Occipital lobe (tissue), 2 donors: ENCODE measurements around the gene ECHDC3. TPM values are rescaled to one million over a fixed set of nuclear protein-coding genes. Genes with fewer than 3 reads are reported as not detected.
"Not testable (repeated sequence)": the region's sequence is repeated elsewhere in the genome, so short reads cannot be mapped to it uniquely, and the experiment has no call there.

Source experiments
- DNase-seq: peaks from one replicate; lab custom pipeline; 2025; lab: John Stamatoyannopoulos, UW
- total RNA-seq: library from RNA; depleted of rRNA; stranded (reverse); fragments of >200 nt; gene quantifications from one replicate; pipeline ENCODE4 v1.2.3, GENCODE V29; 2014

The ECHDC3 gene
- total RNA-seq, 1 donor from 2014 or later = 5.6 TPM

- no peak for DNase-seq
Observed at GRCh38 chr10:11715815-11716494, 26.2 kb upstream of the ECHDC3 start.

DNA sequence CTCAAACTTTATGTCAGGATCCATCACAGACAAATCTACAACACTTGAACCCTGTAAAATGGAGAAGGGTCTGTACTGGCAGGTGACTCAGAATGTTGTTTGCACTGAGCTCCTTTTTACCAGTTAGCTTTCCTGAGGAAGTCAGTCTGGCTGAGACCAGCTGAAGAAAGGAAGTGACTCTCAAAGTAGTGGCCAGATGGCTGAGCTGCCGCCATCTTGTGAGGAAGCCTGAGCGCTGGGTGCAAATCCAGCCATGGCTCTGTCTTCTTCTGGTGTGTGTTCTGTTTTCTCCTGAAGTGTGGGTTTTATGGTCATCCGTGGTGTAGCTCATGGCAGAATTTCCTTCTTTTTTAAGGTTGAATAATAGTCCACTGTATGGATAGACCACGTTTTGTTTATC lies 25.5 kb upstream of the ECHDC3 start:
- DNase-seq = no peak

- no peak for DNase-seq
Observed at GRCh38 chr10:11719496-11720259, 22.5 kb upstream of the ECHDC3 start.

GRCh38 chr10:11720260-11720741 lies 21.9 kb upstream of the ECHDC3 start:
- peak; percentile 11 for DNase-seq

DNA sequence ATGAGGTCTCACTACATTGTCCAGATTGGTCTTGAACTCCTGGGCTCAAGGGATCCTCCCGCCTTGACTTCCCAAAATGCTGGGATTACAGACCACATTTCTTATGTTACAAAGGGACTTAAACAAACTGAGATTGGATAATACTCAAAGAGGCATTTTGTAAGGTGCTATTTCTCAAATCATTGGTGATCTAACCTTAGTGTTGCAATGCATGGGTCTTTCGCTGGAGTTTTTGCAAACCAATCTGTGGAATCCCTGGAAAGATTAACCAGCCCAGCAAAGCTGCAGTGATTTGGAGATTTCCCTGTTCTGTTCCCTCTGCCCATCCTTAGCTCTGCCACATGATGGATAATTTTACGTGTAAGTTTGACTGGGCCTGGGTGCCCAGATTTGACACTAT lies 20.4 kb upstream of the ECHDC3 start:
- DNase-seq = no peak

- DNase-seq = no peak
Observed at GRCh38 chr10:11723359-11723758, 18.8 kb upstream of the ECHDC3 start.

DNA sequence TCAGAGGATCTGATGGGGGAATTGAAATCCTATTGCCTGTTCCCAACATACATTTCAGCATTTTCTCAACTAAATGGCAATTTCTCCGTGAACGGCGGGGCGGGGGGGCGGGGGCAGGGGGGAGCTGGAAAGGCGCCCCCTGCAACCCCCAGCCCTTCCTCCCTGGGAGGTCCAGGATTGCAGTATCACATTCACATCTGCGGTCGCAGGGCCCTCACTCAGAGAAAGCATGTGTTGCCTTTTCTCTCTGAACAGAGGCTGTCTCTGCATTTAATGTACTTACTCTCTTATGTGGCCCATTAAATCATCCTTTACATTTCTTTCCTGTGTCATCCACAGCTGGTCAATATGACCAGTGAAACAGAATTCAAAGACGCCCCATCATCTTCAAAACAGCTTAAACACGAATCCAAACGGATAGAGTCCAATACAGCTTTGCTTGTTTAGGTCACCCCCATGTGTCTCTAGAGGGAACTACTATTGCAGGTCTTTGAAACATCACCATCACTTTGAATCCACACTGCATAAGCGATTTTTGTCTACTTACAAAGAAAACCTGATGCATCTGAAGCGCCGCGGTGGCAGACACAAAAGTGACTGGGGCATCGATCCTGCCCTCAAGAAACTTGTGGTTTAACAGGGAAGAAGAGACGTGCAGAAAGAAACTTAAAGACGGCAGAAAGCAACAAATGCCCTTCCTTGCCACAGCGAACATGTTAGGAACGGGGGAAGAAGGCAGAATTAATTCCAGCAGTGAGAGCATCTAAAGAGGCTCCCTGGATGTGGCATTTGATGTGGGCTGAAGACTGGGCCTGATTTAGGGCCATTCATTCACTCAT lies 17.0 kb upstream of the ECHDC3 start:
- no peak for DNase-seq

- no peak for DNase-seq
Observed at GRCh38 chr10:11725912-11726311, 16.3 kb upstream of the ECHDC3 start.

DNA sequence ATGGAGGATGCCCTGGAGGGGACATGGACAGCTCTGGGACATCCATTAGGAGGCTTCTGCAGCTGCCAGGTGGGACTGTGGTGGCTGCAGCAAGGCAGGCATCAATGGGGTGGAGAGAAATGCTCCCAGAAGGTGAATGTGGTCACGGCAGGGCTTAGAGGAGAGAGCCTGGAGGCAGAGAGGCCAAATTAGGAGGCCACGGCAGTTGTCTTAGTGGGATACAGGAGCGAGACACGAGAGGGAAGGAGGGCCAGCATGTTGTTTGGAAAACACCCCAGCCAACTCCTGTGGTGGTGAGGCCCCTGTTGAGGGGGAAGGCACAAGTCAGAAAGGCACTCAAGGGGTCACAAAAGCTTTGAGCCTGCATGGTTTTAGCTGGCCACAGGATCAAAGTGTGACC lies 14.6 kb upstream of the ECHDC3 start:
- no peak for DNase-seq

GRCh38 chr10:11728353-11728752 lies 13.8 kb upstream of the ECHDC3 start:
- no peak for DNase-seq

DNA sequence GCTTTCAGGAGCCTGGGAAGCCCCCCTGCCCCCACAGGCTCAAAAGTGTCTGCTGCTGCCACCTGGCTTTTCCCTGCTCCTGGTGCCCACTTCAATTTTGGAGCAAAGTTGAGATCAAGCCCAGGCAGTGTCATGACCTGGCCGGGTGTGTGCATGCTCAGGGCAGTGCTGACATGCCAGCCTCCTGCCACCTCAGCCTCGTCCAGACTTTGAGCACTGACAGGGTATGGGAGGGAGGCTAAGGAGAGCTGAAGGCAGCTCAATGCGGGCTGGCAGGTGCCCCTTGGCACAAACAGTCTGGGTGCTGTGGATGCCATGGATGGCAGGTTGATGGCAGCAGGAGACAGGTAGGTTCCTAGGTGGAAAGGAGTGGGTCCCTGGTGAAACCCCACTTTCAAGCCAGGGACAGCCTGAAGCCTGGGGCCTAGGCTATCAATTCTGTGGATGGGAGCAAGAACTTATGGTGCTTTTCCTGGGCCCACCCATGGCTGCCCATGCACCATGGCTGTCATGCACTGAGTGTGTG lies 12.3 kb upstream of the ECHDC3 start:
- no peak for DNase-seq

DNA sequence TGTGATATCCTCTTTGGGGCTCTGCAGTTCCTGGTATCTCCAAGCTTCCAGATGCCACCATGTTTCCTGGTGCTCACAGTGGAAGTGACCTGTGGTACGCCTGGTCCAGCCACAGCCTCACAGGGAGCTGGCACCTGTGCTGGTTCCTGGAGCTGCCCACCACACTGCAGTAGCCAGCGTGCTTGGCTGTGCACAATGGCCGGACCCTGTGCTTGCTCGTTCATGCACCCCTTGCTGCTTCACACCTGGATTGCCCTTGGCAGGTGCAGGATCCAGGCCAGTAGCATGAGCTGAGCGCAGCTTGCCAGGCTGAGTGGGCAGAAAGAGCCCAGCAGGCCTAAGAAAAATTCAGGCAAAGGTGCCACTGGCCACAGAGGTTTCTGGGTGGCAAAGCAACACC lies 11.4 kb upstream of the ECHDC3 start:
- no peak for DNase-seq

DNA sequence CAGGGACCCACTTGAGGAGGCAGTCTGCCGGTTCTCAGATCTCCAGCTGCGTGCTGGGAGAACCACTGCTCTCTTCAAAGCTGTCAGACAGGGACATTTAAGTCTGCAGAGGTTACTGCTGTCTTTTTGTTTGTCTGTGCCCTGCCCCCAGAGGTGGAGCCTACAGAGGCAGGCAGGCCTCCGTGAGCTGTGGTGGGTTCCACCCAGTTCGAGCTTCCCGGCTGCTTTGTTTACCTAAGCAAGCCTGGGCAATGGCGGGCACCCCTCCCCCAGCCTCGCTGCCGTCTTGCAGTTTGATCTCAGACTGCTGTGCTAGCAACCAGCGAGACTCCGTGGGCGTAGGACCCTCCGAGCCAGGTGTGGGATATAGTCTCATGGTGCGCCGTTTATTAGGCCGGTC lies 5.4 kb upstream of the ECHDC3 start:
- DNase-seq = not testable (repeated sequence)

DNA sequence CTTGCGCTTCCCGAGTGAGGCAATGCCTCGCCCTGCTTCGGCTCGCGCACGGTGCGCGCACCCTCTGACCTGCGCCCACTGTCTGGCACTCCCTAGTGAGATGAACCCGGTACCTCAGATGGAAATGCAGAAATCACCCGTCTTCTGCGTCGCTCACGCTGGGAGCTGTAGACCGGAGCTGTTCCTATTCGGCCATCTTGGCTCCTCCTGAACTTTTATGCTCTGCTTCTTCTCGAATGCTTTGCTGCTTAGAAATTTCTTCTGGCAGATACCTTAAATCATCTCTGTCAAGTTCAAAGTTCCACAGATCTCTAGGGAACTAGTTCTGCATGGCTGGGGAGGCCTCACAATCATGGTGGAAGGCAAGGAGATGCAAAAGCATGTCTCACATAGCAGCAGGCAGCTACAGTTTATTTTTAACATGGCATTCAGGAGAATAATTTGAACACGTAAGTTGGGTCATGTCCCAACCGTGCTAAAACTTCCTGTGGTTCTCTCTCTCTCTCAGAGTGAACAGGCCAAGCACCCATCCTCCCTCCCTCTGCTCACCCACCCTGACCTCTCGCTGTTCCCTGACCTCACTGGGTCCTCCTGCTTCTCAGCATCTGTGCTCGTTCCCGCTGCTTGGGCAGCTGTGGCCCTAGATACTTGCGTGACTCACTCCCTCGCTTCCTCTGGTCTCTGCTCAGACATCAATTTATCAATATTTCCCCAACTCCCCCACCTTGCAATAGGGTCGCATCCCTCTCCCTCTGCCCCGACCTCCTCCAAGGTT lies 4.7 kb upstream of the ECHDC3 start:
- not testable (repeated sequence) for DNase-seq

GRCh38 chr10:11740907-11741306 lies 1.3 kb upstream of the ECHDC3 start:
- no peak for DNase-seq

- no peak for DNase-seq
Observed at GRCh38 chr10:11741608-11742007, 574 bp upstream of the ECHDC3 start.

GRCh38 chr10:11742779-11743298 lies 657 bp downstream of the ECHDC3 start:
- DNase-seq = no peak

- DNase-seq = no peak
Observed at GRCh38 chr10:11743461-11744338, 1.5 kb downstream of the ECHDC3 start.

- DNase-seq = no peak
Observed at GRCh38 chr10:11745045-11745444, 2.9 kb downstream of the ECHDC3 start.
